NCI-H146 treated with DMSO at 0.1 percent for 48 hours (cell line): ENCODE measurements around the gene NGLY1.
A peak's percentile ranks its signal among the peaks of the same experiment; 100 is the strongest.

Experiments
- DNase-seq: peaks from one replicate; lab custom pipeline; 2025; ENCODE audit not compliant: unreplicated experiment; lab: John Stamatoyannopoulos, UW

NGLY1 gene

GRCh38 chr3:25782938-25783660 is at the start of gene NGLY1:
Gene NGLY1 (minus strand): TSS chr3:25783443. CDS start chr3:25783390, 53 bp downstream.
- peak; percentile 13 for DNase-seq

- no peak for DNase-seq
Observed at GRCh38 chr3:25831578-25831977, 48.3 kb upstream of the NGLY1 start.

DNA sequence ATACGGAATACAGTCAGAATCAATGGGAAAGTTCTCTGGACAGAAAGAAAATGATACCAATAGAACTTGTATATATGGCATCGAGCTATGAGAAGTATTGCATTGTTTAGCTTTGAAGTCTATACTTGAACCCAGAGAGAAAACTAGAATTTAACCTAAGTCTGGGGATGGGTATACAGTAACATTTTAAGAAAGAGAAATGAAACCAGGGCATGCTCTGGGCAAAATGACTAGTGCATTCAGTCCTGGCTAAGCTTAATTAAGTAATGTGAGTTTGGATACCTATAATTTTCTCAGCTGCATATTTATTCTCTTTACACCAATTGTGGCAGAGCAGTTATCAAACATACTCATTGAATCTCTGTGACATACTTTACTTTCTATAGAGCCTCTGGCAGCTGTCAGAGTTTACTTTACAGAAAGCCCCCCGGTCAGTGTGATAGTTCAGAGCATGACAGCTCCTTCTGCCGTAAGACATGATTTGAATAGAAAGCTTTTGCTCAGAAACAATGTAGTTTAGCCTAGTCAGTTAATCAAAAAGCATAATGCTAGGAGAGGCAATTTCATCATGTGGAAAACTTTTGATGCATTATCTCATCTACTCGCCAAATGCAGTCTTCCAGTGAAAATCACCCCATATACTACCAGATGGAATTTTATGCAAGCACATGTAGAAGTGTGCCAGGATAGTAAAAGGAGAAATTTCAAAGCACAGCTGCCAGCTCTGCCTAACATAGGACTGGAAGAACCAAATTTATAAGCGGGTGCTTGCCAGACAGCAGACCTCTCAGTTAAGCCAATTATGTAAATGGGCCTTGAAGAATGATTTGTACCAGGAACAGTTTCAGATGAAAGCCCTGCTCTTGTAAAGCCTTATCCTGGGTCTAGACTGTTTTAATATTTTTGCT is 47.4 kb upstream of the NGLY1 start:
- no peak for DNase-seq

GRCh38 chr3:25826510-25826909 is 43.3 kb upstream of the NGLY1 start:
- no peak for DNase-seq

- no peak for DNase-seq
Observed at GRCh38 chr3:25823314-25823713, 40.1 kb upstream of the NGLY1 start.

GRCh38 chr3:25821746-25822573 is 38.7 kb upstream of the NGLY1 start:
- no peak for DNase-seq

DNA sequence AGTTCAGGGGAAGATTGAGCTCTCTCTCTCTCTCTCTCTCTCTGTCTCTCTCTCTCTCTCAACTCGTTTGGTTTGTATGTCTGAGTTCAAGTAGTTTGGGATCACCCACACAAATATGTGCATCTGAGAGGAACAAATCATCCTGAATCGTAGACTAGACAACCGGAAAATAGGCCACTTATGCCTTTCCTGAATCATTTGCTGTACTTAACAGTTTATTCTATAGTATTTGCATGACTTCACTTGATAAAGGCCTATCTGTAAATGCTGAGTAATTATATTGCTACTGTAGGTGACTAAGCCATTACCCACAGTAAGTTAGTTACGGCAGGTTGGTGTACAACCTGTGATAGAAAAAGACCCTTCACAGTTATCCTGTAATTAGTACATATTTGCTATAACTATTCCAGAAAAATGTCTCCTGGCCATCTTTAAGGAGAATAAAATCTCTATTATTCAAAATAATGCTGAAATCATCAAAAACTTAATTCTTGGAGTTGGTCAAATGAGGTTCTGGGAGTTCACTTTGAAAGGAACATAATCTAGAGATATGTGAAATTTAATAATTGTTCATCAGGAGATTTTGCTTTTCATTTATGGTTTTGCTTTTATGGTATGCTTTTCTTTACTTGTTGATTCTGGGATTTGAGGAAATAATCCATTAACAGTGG is 37.7 kb upstream of the NGLY1 start:
- DNase-seq, result no peak

GRCh38 chr3:25820366-25820765 is 37.1 kb upstream of the NGLY1 start:
- DNase-seq, result no peak

DNA sequence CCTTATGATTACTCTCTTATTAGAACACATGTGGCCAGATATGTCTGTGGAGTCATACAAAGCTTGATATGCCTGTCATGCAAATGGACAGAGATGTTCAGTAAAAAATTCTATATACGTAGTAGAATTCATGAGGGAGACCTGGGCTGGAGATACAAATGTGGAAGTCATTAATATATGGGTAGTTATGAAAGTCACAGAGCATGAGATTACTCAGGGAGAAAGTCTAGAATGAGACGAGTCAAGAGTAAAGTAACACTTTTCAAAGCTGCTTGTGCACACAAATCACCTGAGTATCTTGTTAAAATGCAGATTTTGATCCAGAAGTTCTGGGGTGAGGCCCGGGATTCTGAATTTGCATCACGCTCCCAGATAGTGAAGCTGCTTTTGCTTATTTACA is 35.1 kb upstream of the NGLY1 start:
- DNase-seq, result no peak

GRCh38 chr3:25817638-25818037 is 34.4 kb upstream of the NGLY1 start:
- DNase-seq, result no peak

- DNase-seq, result no peak
Observed at GRCh38 chr3:25817107-25817506, 33.9 kb upstream of the NGLY1 start.

GRCh38 chr3:25812644-25813043 is 29.4 kb upstream of the NGLY1 start:
- no peak for DNase-seq

DNA sequence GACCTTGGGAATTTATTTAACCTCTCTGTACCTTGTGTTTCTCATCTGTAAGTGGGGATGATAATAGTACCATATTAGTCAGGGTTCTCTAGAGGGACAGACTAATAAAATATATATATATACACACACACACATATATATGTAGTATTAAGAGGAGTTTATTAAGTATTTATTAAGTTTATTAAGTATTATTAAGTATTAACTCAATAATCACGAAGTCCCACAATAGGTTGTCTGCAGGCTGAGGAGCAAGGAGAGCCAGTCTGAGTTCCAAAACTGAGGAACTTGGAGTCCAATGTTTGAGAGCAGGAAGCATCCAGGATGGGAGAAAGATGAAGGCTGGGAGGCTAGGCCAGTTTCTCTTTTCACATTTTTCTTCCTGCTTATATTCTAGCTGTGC is 21.4 kb upstream of the NGLY1 start:
- DNase-seq, result no peak

GRCh38 chr3:25803833-25804232 is 20.6 kb upstream of the NGLY1 start:
- no peak for DNase-seq

GRCh38 chr3:25801786-25802185 is 18.5 kb upstream of the NGLY1 start:
- DNase-seq, result no peak

- peak; percentile 35 for DNase-seq
Observed at GRCh38 chr3:25789596-25790556, 6.6 kb upstream of the NGLY1 start, which contains the start of gene OXSM. Gene OXSM (plus strand): TSS chr3:25790090. CDS start chr3:25791021, 931 bp downstream.

DNA sequence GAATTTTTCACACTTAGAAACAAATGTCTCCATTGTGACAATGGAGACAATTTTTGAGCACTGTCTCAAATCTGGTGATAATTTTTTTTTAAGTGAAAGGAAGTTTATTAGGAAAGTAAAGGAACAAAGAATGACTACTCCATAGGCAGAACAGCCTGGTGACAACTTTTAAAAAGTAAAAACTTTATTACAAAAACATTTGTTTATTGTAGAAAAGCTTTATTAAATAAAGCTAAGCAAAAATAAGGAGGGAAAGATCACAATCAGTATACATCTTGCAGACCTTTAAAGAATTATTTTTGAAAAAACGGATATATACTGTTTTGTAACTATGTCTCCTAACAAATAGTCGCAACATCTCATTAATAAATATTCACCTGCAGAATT is 6.0 kb upstream of the NGLY1 start:
- no peak for DNase-seq

DNA sequence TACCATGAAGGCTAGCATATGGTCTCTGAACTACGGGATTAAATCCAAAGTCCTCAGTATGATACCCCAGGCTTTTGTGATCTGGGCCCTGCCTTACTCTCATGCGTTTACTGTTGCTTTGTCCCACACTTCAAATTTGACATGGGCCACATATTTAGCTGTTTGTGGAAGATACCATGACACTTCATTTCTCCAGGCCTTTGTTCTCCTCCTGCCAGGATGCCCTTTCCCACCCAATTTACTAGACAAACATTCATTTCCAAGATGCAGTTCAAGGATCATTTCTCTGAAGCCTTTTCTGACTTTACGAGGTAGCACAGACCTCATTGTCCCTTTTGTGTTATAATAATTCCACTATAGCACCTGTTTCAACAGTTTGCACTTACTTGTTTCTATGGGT is 4.4 kb upstream of the NGLY1 start:
- no peak for DNase-seq

DNA sequence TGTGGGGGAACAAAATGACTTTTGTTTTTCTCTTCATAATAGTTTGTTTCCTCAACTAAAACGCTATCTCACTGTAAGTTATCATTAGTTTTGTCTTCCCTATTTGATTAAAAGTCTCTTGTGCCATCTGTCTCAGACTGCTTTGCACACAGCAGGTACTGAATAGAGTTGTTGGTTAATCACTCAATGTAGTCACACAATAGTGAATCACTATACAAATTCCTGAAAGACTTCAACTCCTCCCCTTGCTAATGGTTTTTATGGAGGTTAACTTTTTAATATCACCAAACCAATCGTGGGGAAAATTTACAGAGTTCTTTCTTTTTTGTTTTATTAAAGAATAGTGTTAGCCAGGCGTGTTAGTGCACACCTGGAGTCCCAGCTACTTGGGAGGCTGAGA is 2.6 kb upstream of the NGLY1 start:
- DNase-seq, result no peak

DNA sequence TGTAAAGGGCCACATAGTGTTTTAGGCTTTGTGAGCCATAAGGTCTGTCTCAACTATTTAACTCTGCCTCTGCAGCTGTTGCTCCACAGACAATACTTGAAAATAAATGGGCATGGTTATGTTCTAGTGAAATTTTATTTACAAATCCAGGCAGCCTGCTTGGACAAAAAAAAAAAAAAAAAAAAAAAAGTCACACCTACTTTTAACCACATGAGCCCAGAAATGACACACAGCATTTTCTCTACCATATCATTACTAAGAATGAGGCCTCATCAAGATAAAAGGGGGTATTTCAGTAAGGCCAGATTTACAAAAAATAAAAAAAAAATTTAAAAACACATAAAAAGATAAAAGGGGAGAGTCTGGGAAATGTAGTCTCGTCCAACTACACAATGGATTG is 1.7 kb upstream of the NGLY1 start:
- DNase-seq, result no peak
